HG03439 (cell line): ENCODE results near the gene DAZAP1.
"Not testable (repeated sequence)": the region's sequence is repeated elsewhere in the genome, so short reads cannot be mapped to it uniquely, and the experiment has no call there.

ENCODE experiments used
- ATAC-seq: cut with Tn5 transposase; IDR thresholded peaks from one replicate; pipeline ENCODE4 v1.9.1; 2021; ENCODE audit warnings: mild to moderate bottlenecking, moderate library complexity; ENCODE audit not compliant: unreplicated experiment

Gene DAZAP1

GRCh38 chr19:1439525-1440417 lies 32.4 kb downstream of the DAZAP1 start:
- ATAC-seq, result not testable (repeated sequence)

- ATAC-seq, result no peak
Measured at GRCh38 chr19:1440418-1440801, 33.0 kb downstream of the DAZAP1 start.

GRCh38 chr19:1441022-1441426 lies 33.6 kb downstream of the DAZAP1 start:
- no peak for ATAC-seq

- ATAC-seq, result no peak
Measured at GRCh38 chr19:1441677-1442438, 34.5 kb downstream of the DAZAP1 start.

GRCh38 chr19:1445185-1445931 lies 38.0 kb downstream of the DAZAP1 start:
- ATAC-seq, result peak; percentile 54

GRCh38 chr19:1445932-1446712 lies 38.7 kb downstream of the DAZAP1 start:
- ATAC-seq, result no peak

GRCh38 chr19:1446713-1447481 lies 39.5 kb downstream of the DAZAP1 start:
- no peak for ATAC-seq

GRCh38 chr19:1447504-1447903 lies 40.1 kb downstream of the DAZAP1 start:
- ATAC-seq, result no peak

- no peak for ATAC-seq
Measured at GRCh38 chr19:1447944-1448343, 40.6 kb downstream of the DAZAP1 start.

- no peak for ATAC-seq
Measured at GRCh38 chr19:1449467-1450442, 42.4 kb downstream of the DAZAP1 start, which contains the start of gene APC2. Gene APC2 (plus strand): TSS chr19:1450121. CDS start chr19:1453002, 2,881 bp downstream.

- no peak for ATAC-seq
Measured at GRCh38 chr19:1450735-1451731, 43.6 kb downstream of the DAZAP1 start.

- ATAC-seq, result no peak
Measured at GRCh38 chr19:1451916-1452801, 44.8 kb downstream of the DAZAP1 start.

- no peak for ATAC-seq
Measured at GRCh38 chr19:1452802-1453524, 45.6 kb downstream of the DAZAP1 start.

- no peak for ATAC-seq
Measured at GRCh38 chr19:1453525-1454364, 46.4 kb downstream of the DAZAP1 start.

GRCh38 chr19:1455002-1455335 lies 47.6 kb downstream of the DAZAP1 start:
- ATAC-seq, result no peak
